ENCODE measurements around the gene LRCH4. TPM values are rescaled to one million over a fixed set of nuclear protein-coding genes. Genes with fewer than 3 reads are reported as not detected.

LRCH4 gene
- total and polyA plus RNA-seq, 4 donors = 38.1 to 109 (median 92.2) TPM

DNA sequence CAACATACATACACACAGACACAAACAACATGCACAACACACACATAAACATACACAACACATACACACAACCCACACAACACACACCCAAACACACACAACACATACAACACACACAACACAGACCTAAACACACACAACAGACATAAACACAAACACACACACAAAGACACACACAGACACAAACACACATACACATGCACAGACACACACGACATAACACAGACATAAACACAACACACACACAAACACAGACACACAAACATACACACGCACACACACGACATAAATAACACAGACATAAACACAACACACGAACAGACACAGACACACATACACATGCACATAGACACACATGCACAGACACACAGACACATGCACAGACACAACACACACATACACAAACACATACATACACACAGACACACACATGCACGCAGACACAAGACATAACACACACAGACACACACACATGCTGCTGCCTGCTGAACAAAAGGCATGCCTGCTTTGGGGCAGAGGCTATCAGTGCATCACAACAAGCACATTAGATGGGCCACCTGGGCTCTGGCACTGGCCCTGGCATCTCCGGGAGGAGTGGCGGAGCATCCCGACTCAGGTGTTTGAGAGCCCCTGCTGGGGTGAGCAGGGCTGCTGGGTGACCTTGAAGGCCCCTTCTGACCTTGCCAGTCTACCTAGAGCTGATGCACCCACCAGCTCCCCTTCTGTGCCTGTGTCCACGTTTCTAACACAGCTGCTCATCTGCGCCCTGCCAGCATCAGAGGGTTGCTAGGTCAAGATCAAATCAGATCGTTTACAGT, 5.3 kb downstream of the LRCH4 start:
- Histone ChIP-seq H3K27ac (ENCODE audit: low read depth in 1 of 2, low read length in 1 of 2) (no peak overlapping the region), H3K36me3 (ENCODE audit: control insufficient read depth in 4 of 4, insufficient read depth in 4 of 4, low read length in 4 of 4) (peaks cover 18 to 58% (median 34%) of the 10 kb centered on the region in 4 donors), H3K4me3 (no peak overlapping the region), H3K9me3 (ENCODE audit: control insufficient read depth in 4 of 4, insufficient read depth in 3 of 4, low read length in 3 of 4) (peaks cover 0 to 2% (median 0%) of the 10 kb centered on the region in 4 donors), H3K4me1 (ENCODE audit: control insufficient read depth in 5 of 5, insufficient read depth in 5 of 5, low read length in 5 of 5) (peaks cover 0 to 36% (median 14%) of the 10 kb centered on the region in 5 donors), H3K27me3 (ENCODE audit: control insufficient read depth in 3 of 3, insufficient read depth in 3 of 3, low read length in 2 of 3) (no peaks in the 10 kb centered on the region), H3K9ac (ENCODE audit: insufficient read depth in 1 of 2, low read length in 2 of 2) (no peak overlapping the region)
- no peak for ATAC-seq (ENCODE audit: insufficient read depth, low FRiP score)
- WGBS, 2 donors = 88 to 93% methylated on average over 11 of the region's 11 CpGs
- TF ChIP-seq, protein P1, sequence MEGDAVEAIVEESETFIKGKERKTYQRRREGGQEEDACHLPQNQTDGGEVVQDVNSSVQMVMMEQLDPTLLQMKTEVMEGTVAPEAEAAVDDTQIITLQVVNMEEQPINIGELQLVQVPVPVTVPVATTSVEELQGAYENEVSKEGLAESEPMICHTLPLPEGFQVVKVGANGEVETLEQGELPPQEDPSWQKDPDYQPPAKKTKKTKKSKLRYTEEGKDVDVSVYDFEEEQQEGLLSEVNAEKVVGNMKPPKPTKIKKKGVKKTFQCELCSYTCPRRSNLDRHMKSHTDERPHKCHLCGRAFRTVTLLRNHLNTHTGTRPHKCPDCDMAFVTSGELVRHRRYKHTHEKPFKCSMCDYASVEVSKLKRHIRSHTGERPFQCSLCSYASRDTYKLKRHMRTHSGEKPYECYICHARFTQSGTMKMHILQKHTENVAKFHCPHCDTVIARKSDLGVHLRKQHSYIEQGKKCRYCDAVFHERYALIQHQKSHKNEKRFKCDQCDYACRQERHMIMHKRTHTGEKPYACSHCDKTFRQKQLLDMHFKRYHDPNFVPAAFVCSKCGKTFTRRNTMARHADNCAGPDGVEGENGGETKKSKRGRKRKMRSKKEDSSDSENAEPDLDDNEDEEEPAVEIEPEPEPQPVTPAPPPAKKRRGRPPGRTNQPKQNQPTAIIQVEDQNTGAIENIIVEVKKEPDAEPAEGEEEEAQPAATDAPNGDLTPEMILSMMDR (IDR thresholded peaks at IDR 0.05; ENCODE audit: control extremely low read depth, extremely low read depth) = no peak
- DNase-seq = no peak

DNA sequence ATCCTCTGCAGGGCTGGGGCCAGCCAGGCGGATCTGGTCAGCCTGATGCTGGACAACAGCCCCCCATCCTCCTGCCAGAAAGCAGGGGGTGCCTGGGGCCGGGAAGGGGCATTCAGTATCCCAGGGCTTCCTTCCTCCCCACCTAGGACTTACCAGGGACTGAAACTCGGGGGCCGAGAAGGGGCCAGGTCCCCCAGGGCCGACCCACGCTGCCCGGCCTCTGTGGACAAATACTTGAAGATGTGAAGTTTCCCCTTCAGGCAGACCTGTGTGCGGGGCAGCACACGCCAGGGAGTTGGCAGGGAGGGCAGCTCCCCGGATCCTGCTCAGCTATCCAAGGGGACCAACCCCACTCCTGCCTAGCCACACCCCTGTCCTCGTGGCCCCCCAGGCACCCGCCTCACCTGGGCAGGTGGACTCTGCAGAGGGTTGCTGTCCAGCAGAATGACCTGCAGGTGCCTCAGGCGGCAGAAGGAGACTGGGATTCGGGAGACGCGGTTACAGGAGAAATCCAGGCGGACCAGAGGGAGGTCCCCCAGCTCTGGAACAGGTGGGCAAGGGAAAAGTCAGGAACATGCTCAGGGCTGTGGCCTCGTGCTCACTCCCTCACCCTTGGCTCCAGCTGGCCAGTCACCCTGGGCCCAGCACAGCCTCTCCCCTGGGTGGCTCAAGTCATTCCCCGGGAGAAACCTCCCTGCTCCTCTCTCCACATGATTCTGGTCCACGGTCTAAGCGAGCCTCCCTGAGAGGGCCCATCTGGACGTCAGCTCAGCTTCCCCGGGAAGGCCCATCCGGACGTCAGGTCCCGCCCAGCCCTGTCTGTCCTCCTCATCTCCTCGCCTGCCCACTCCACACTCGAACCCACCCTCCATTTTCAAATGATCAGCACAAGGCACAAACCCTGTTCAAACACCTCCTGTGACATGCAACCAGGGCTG, 7.4 kb downstream of the LRCH4 start:
- no peaks in the 10 kb centered on the region for H3K27me3 ChIP-seq (ENCODE audit: control insufficient read depth in 3 of 3, insufficient read depth in 3 of 3, low read length in 2 of 3)
- H3K9ac ChIP-seq (ENCODE audit: insufficient read depth in 1 of 2, low read length in 2 of 2) = no peak overlapping the region
- no peak overlapping the region for H3K4me3 ChIP-seq
- ATAC-seq (ENCODE audit: insufficient read depth, low FRiP score) (no peak), DNase-seq (no peak)
- no peak overlapping the region for H3K27ac ChIP-seq (ENCODE audit: low read depth in 1 of 2, low read length in 1 of 2)
- TF ChIP-seq, protein P1 (IDR thresholded peaks at IDR 0.05; ENCODE audit: control extremely low read depth, extremely low read depth) = no peak
- H3K9me3 ChIP-seq (ENCODE audit: control insufficient read depth in 4 of 4, insufficient read depth in 3 of 4, low read length in 3 of 4) = peaks cover 0 to 2% (median 0%) of the 10 kb centered on the region in 4 donors
- peaks cover 27 to 79% (median 39%) of the 10 kb centered on the region in 4 donors for H3K36me3 ChIP-seq (ENCODE audit: control insufficient read depth in 4 of 4, insufficient read depth in 4 of 4, low read length in 4 of 4)
- H3K4me1 ChIP-seq (ENCODE audit: control insufficient read depth in 5 of 5, insufficient read depth in 5 of 5, low read length in 5 of 5) = peaks cover 0 to 24% (median 8%) of the 10 kb centered on the region in 5 donors
- WGBS, 2 donors = 95 to 96% methylated on average over 28 of the region's 28 CpGs

DNA sequence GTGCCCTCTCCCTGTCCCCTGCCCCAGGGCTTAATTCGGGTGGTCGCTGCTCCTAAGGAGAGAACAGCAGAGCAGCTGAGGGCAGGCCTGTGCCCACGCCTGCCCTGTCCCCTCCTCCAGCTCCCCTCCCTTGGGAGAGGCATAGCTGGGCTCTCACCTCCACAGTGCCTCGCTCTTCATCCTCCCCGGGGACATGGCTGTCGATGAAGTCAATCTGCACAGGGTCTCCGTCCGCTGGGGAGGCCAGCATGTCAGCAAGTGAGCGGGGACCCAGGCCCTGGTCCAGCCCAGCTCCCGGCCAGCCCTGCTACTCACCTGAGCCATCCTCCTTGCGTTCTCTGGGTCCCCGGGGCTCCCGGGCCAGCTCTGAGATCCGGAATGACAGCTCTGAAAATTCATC, 8.4 kb downstream of the LRCH4 start:
- DNase-seq = no peak
- peaks cover 27 to 89% (median 39%) of the 10 kb centered on the region in 4 donors for H3K36me3 ChIP-seq (ENCODE audit: control insufficient read depth in 4 of 4, insufficient read depth in 4 of 4, low read length in 4 of 4)
- H3K9me3 ChIP-seq (ENCODE audit: control insufficient read depth in 4 of 4, insufficient read depth in 3 of 4, low read length in 3 of 4) = peaks cover 0 to 2% (median 0%) of the 10 kb centered on the region in 4 donors
- WGBS, 2 donors = 95 to 96% methylated on average over 14 of the region's 14 CpGs
- H3K4me3 ChIP-seq = no peak overlapping the region
- TF ChIP-seq, protein P1 (IDR thresholded peaks at IDR 0.05; ENCODE audit: control extremely low read depth, extremely low read depth) = no peak
- H3K9ac ChIP-seq (ENCODE audit: insufficient read depth in 1 of 2, low read length in 2 of 2) = no peak overlapping the region
- no peaks in the 10 kb centered on the region for H3K27me3 ChIP-seq (ENCODE audit: control insufficient read depth in 3 of 3, insufficient read depth in 3 of 3, low read length in 2 of 3)
- ATAC-seq (ENCODE audit: insufficient read depth, low FRiP score) = no peak
- H3K4me1 ChIP-seq (ENCODE audit: control insufficient read depth in 5 of 5, insufficient read depth in 5 of 5, low read length in 5 of 5) = peaks cover 0 to 13% (median 2%) of the 10 kb centered on the region in 5 donors
- no peak overlapping the region for H3K27ac ChIP-seq (ENCODE audit: low read depth in 1 of 2, low read length in 1 of 2)
